K562 (cell line): ENCODE measurements around the gene ID1. TPM values are rescaled to one million over a fixed set of nuclear protein-coding genes. Genes with fewer than 3 reads are reported as not detected.

Experiments used
- ATAC-seq: fragments of 200-7000 bp; cut with Tn5 transposase; 3 replicates; pipeline ENCODE4 v1.9.1; 2020; ENCODE audit warnings: moderate library complexity
- BruUV-seq: library from RNA; stranded (reverse); fragments of 400-500 nt; replicated peaks from 2 replicates; lab custom pipeline; 2021; lab: Mats Ljungman, UMichigan
- CTCF ChIA-PET: fragments of 300-600 bp; formaldehyde crosslinking; extraction: SDS; loops from one replicate; lab custom pipeline; 2021; ENCODE audit warnings: low intra/inter-chr PET ratio; lab: Yijun Ruan, JAX
- POLR2A ChIA-PET: fragments of 300-600, 350-650 bp; sonication (Branson Sonifier 250); formaldehyde crosslinking; extraction: SDS; loops from one replicate; lab custom pipeline; 2021; ENCODE audit warnings: antibody characterized with exemption, inconsistent platforms; lab: Yijun Ruan, JAX
- DNase-seq, 4 experiments: peaks; one replicate each; pipeline versions ENCODE4 v3.0.0 to v3.0.0-alpha.2; 2011 to 2018; ENCODE audit warnings: low spot score in 3 of 4, mixed read lengths in 3 of 4; ENCODE audit errors: extremely low read depth in 1 of 4
- FAIRE-seq: peaks from 2 replicates; lab custom pipeline; 2011; peaks lifted over from hg19 to GRCh38; lab: Jason Lieb, UNC
- H2AFZ ChIP-seq: 2 replicates; pipeline ENCODE4 v1.6.0; 2011; ENCODE audit warnings: low read depth, low read length, control low read depth, inconsistent platforms
- H3K27ac ChIP-seq: fragments of 200-600 bp; 3 replicates; pipeline ENCODE4 v1.8.0; 2011; ENCODE audit warnings: low read depth, mild to moderate bottlenecking, control low read depth, inconsistent platforms, low read length, moderate library complexity, mixed read lengths; ENCODE audit errors: extremely low read depth
- H3K27me3 ChIP-seq, 2 experiments: fragments of 300-600 bp in 1 of 2; 2 replicates in 1 of 2; 3 replicates in 1 of 2; pipeline versions ENCODE4 v1.6.0 to v1.8.0; 2011; ENCODE audit warnings: inconsistent platforms in 2 of 2, low read length in 2 of 2, mild to moderate bottlenecking in 1 of 2, mixed read lengths in 1 of 2, moderate library complexity in 1 of 2; ENCODE audit not compliant: control insufficient read depth in 2 of 2, insufficient read depth in 2 of 2
- H3K36me3 ChIP-seq: fragments of 300-600 bp; 3 replicates; pipeline ENCODE4 v1.8.0; 2011; ENCODE audit warnings: mild to moderate bottlenecking, low read length, inconsistent platforms; ENCODE audit not compliant: control insufficient read depth, insufficient read depth
- H3K4me1 ChIP-seq, 2 experiments: fragments of 200-600 bp in 1 of 2; replicated peaks in 1 of 2; 2 replicates in 1 of 2; 3 replicates in 1 of 2; pipeline versions ENCODE4 v1.5.1 to v1.8.0; 2011; ENCODE audit warnings: inconsistent platforms in 2 of 2, low read length in 2 of 2, mild to moderate bottlenecking in 1 of 2, mixed read lengths in 1 of 2, moderate library complexity in 1 of 2; ENCODE audit not compliant: control insufficient read depth in 2 of 2, insufficient read depth in 2 of 2
- H3K4me2 ChIP-seq: 2 replicates; pipeline ENCODE4 v1.6.1; 2011; ENCODE audit warnings: low read length, control low read depth, inconsistent platforms, mixed read lengths; ENCODE audit not compliant: insufficient read depth
- H3K4me3 ChIP-seq: fragments of 200-600 bp; sonication (generic), shearing (Covaris generic); 2 replicates; pipeline ENCODE4 v1.5.1; 2016; ENCODE audit warnings: control low read depth, inconsistent platforms
- H3K79me2 ChIP-seq: fragments of 200-600 bp; 3 replicates; pipeline ENCODE4 v1.8.0; 2011; ENCODE audit warnings: low read length, inconsistent platforms; ENCODE audit not compliant: control insufficient read depth, insufficient read depth
- H3K9ac ChIP-seq, 2 experiments: 2 replicates each; pipeline versions ENCODE4 v1.6.0 to v1.6.1; 2011; ENCODE audit warnings: low read depth in 2 of 2, low read length in 2 of 2, control low read depth in 1 of 2, inconsistent platforms in 1 of 2, mild to moderate bottlenecking in 1 of 2, mixed read lengths in 1 of 2; ENCODE audit not compliant: insufficient read depth in 1 of 2
- H3K9me1 ChIP-seq: one replicate; pipeline ENCODE4 v1.6.0; 2011; ENCODE audit warnings: inconsistent platforms, mild to moderate bottlenecking, low read length, moderate library complexity; ENCODE audit not compliant: control insufficient read depth, insufficient read depth
- H3K9me3 ChIP-seq: replicated peaks from 2 replicates; pipeline ENCODE4 v1.5.1; 2011; ENCODE audit warnings: low read depth, low read length, inconsistent platforms; ENCODE audit not compliant: control insufficient read depth, insufficient read depth
- H4K20me1 ChIP-seq: replicated peaks from 2 replicates; pipeline ENCODE4 v1.6.1; 2011; ENCODE audit warnings: low read length, inconsistent platforms, mixed read lengths; ENCODE audit not compliant: control insufficient read depth, insufficient read depth
- ZFP36 ChIP-seq: fragments of 150-350 bp; IDR thresholded peaks from 2 replicates; pipeline ENCODE4 v1.6.1; 2018; ENCODE audit warnings: low read length, low read depth; ENCODE audit not compliant: partially characterized antibody
- ZNF41 ChIP-seq: fragments of 250-450 bp; sonication (Bioruptor Pico); conservative IDR thresholded peaks from 2 replicates; pipeline ENCODE4 v1.4.0; 2020; ENCODE audit warnings: mild to moderate bottlenecking
- WGBS: fragments of 100-300 bp; shearing (Covaris generic); methylation state at CpG from one replicate; pipeline ENCODE4 v1.1.6; 2016; ENCODE audit warnings: low coverage, mixed read lengths; ENCODE audit not compliant: insufficient coverage; ENCODE audit errors: missing lambda C conversion rate; 5-methylcytosine and 5-hydroxymethylcytosine counted together
- in situ Hi-C: fragments of 300-500 bp; cut with MboI; formaldehyde crosslinking; loops from 4 replicates; pipeline ENCODE4 v1.15.0; 2018; ENCODE audit warnings: inconsistent platforms, mixed read lengths
- intact Hi-C: fragments of 100-400 bp; cut with micrococcal nuclease; formaldehyde crosslinking; loops from 2 replicates; pipeline ENCODE4 v1.14.2; 2022
- polyA plus RNA-seq, 8 experiments: library from polyadenylated mRNA; depleted of rRNA in 4 of 8; stranded (reverse) in 5 of 8; unstranded in 3 of 8; fragments of >200 nt; fragmentation: Nextera tagmentation in 2 of 8; fragmentation: Illumina TruSeq in 1 of 8; extraction: Ambion mirVana in 2 of 8; extraction: Trizol in 1 of 8; gene quantifications; 2 replicates each; pipeline versions ENCODE4 v1.2.1 to v1.2.3, GENCODE V29; 2011 to 2014; ENCODE audit warnings: inconsistent platforms in 1 of 8, missing spikeins in 1 of 8
- total RNA-seq, 7 experiments: library from RNA; depleted of rRNA in 6 of 7; stranded (reverse); fragments of >200 nt in 6 of 7; fragmentation: Illumina TruSeq in 2 of 7; extraction: Trizol in 2 of 7; gene quantifications; 2 replicates each; pipeline versions ENCODE4 v1.2.1 to v1.2.3, GENCODE V29; 2011 to 2021; ENCODE audit warnings: low replicate concordance in 1 of 7
- TF ChIP-seq, protein P1 (sequence below), 2 experiments: fragments of 450-650 bp; IDR thresholded peaks; 2 replicates each; pipeline ENCODE4 v1.6.1; 2016; ENCODE audit warnings: mild to moderate bottlenecking in 2 of 2, borderline replicate concordance in 1 of 2, low read depth in 1 of 2, moderate library complexity in 1 of 2

Gene ID1
- total and polyA plus RNA-seq, 9 of the 15 experiments (the other 6 are each of a cell fraction or from before 2014, with no cell fraction given) = 1.4 to 358 (median 65.0) TPM

DNA sequence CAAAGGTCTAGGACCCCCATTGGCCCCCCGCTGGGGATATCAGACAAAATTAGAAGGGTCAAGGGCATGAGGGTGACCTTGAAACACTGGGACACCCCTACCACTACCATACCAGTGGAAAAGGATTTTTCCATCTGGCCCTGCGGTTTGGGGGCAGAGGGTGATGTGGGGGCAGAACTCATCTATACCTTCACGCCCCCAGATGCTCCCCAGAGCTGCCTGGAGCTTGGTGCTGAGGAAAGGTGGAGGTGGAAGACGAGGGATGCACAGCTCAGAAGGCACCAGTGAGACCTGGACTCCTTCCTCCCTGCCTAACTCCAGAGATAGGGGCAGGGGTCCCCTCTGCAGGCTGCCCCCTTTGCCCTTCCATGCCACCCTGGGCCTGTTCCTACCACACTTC lies 33.7 kb downstream of the ID1 start:
- ChIA-PET CTCF (no interaction called here), POLR2A (no interaction called here)
- Histone ChIP-seq H3K79me2 (no peaks in the 10 kb centered on the region), H3K9me3 (no peaks in the 10 kb centered on the region), H3K36me3 (no peaks in the 10 kb centered on the region), H3K9ac (peak overlapping the region in 1 of 2 experiments; percentile 33; a peak in 1 of 4 replicates), H3K27ac (no peak overlapping the region), H2AFZ (no peak overlapping the region), H4K20me1 (no peaks in the 10 kb centered on the region), H3K9me1 (no peaks in the 10 kb centered on the region), H3K4me3 (no peak overlapping the region), H3K4me1 (peaks cover under 1 to 11% of the 10 kb centered on the region in 2 experiments; a peak in 4 of 5 replicates), H3K4me2 (no peak overlapping the region), H3K27me3 (no peaks in the 10 kb centered on the region)
- intact Hi-C loops = loop anchor here (10.0 kb wide), 1 partner anchor 156 kb away; no protein-coding TSS in a partner anchor
- in situ Hi-C loops = no loop called here
- DNase-seq = no peak
- TF ChIP-seq ZNF41 (CRISPR knock-in tag) = no peak
- no peak for ATAC-seq
- BruUV-seq = no TSS peak
- FAIRE-seq = no peak
- WGBS = 37% methylated on average over 4 of the region's 4 CpGs

DNA sequence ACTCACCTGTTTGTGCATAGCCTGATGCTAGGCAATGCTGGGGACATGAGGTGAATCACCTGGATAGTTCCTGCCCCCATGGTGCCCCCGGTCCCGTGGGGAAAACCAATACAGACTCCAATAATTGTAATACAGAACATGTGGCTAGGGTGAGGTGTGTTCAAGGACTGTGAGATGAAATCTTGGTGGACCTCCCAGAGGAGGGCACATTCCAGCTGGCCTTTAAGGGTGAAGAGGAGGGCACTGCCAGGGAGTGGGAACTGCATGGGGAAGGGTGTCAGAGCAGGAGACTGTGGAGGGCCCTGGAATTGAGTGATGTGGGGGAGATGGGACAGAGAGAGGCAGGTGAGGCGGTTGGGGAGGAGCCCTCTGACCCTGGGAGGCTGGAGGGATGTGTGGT lies 35.2 kb downstream of the ID1 start:
- TF ChIP-seq ZFP36 = peak; percentile 64
- TF ChIP-seq, protein P1, sequence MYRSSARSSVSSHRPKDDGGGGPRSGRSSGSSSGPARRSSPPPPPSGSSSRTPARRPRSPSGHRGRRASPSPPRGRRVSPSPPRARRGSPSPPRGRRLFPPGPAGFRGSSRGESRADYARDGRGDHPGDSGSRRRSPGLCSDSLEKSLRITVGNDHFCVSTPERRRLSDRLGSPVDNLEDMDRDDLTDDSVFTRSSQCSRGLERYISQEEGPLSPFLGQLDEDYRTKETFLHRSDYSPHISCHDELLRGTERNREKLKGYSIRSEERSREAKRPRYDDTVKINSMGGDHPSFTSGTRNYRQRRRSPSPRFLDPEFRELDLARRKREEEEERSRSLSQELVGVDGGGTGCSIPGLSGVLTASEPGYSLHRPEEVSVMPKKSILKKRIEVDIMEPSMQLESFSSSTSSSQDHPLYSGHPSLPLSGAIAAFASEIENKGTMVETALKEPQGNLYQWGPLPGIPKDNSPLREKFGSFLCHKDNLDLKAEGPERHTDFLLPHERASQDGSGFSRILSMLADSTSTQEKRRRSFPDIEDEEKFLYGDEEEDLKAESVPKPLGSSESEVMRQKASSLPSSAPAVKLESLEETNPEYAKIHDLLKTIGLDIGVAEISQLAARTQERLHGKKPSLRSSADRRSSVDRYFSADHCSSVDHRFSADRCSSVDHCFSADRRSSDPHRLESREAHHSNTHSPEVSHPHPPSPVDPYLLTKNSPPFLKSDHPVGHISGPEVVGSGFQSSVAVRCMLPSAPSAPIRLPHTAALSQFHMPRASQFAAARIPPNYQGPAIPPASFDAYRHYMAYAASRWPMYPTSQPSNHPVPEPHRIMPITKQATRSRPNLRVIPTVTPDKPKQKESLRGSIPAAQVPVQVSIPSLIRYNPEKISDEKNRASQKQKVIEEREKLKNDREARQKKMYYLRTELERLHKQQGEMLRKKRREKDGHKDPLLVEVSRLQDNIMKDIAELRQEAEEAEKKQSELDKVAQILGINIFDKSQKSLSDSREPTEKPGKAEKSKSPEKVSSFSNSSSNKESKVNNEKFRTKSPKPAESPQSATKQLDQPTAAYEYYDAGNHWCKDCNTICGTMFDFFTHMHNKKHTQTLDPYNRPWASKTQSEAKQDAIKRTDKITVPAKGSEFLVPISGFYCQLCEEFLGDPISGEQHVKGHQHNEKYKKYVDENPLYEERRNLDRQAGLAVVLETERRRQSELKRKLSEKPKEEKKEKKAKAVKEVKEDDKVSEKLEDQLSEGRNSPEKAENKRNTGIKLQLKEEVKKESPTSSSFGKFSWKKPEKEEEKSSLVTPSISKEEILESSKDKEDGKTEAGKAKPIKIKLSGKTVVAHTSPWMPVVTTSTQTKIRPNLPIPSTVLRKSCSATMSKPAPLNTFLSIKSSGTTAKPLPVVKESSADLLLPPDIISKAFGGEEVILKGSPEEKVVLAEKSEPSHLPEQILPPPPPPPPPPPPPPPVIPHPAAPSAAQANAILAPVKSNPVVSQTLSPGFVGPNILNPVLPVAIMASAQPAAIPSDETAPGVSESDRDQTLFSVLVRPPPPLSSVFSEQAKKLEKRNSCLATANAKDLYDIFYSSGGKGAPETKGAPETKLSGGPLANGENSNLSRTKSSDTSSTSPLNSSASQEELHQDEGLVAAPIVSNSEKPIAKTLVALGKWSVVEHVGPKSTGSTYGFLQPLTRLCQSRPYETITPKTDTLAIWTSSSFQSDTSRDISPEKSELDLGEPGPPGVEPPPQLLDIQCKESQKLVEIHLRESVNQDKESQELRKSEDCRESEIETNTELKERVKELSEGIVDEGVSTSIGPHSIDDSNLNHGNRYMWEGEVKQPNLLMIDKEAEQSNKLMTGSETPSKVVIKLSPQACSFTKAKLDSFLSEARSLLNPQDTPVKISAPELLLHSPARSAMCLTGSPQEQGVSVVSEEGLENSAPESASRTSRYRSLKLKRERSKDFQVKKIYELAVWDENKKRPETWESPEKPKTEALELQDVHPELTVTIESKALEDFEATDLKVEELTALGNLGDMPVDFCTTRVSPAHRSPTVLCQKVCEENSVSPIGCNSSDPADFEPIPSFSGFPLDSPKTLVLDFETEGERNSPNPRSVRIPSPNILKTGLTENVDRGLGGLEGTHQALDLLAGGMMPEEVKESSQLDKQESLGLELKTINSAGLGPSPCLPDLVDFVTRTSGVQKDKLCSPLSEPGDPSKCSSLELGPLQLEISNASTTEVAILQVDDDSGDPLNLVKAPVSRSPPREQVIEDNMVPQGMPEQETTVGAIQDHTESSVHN (IDR thresholded peaks at IDR 0.05; ENCODE audit: borderline replicate concordance in 1 of 2, low read depth in 1 of 2) = no peak
- TF ChIP-seq, all 486 proteins: peak for 1
- no peaks in the 10 kb centered on the region for H3K79me2 ChIP-seq
- in situ Hi-C loops = no loop called here
- H3K36me3 ChIP-seq = no peaks in the 10 kb centered on the region
- H3K9ac ChIP-seq = no peak overlapping the region
- no peak overlapping the region for H3K4me3 ChIP-seq
- H4K20me1 ChIP-seq = no peaks in the 10 kb centered on the region
- POLR2A ChIA-PET = interaction anchor here (1.2 kb wide), 1 partner anchor 70 kb away, joined by 5 read pairs; no protein-coding TSS in a partner anchor
- no TSS peak for BruUV-seq
- H3K9me1 ChIP-seq = no peaks in the 10 kb centered on the region
- no peak overlapping the region for H2AFZ ChIP-seq
- H3K27ac ChIP-seq = no peak overlapping the region
- intact Hi-C loops = no loop called here
- H3K4me1 ChIP-seq = peaks cover 8 to 15% of the 10 kb centered on the region in 2 experiments
- peak in 1 of 4 experiments; percentile 2 for DNase-seq
- no peak for ATAC-seq
- WGBS = 9% methylated on average over 3 of the region's 3 CpGs
- H3K27me3 ChIP-seq = no peaks in the 10 kb centered on the region
- H3K4me2 ChIP-seq = no peak overlapping the region
- CTCF ChIA-PET = no interaction called here
- H3K9me3 ChIP-seq = no peaks in the 10 kb centered on the region
- no peak for FAIRE-seq
